ENCODE data around the gene AXDND1. TPM values are rescaled to one million over a fixed set of nuclear protein-coding genes. Genes with fewer than 3 reads are reported as not detected.
A peak's percentile ranks its signal among the peaks of the same experiment; 100 is the strongest.

Gene AXDND1
- total RNA-seq, 4 donors from 2014 or later, result not detected

DNA sequence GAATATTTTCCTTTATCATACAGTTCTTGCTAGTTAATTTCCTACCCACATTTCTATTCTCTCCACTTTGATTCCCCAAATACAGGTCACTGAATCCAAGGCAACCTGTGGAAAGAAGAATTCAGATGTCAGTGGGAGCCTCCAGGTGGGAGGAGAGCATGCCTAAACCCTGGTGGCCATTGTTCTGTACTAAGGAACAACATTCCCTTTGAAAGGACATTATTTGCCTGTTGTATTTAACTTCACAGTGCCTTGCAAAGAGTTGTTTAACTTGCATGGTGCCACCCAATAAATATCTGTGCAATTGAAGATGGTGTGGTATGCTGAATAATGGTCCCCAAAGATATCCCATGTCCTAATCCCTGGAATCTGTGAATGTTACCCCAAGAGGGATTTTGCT, 188.7 kb downstream of the AXDND1 start:
- no peak for ATAC-seq
- TF ChIP-seq, protein P1, sequence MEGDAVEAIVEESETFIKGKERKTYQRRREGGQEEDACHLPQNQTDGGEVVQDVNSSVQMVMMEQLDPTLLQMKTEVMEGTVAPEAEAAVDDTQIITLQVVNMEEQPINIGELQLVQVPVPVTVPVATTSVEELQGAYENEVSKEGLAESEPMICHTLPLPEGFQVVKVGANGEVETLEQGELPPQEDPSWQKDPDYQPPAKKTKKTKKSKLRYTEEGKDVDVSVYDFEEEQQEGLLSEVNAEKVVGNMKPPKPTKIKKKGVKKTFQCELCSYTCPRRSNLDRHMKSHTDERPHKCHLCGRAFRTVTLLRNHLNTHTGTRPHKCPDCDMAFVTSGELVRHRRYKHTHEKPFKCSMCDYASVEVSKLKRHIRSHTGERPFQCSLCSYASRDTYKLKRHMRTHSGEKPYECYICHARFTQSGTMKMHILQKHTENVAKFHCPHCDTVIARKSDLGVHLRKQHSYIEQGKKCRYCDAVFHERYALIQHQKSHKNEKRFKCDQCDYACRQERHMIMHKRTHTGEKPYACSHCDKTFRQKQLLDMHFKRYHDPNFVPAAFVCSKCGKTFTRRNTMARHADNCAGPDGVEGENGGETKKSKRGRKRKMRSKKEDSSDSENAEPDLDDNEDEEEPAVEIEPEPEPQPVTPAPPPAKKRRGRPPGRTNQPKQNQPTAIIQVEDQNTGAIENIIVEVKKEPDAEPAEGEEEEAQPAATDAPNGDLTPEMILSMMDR (IDR thresholded peaks at IDR 0.05 in 4 of 5, conservative IDR thresholded peaks at IDR 0.05 in 1 of 5), result no peak
- no peak for TF ChIP-seq POLR2A (IDR thresholded peaks at IDR 0.05)
- DNase-seq, result no peak
- H3K9me3 ChIP-seq, result no peaks in the 10 kb centered on the region
- H3K4me3 ChIP-seq, result no peak overlapping the region
- in situ Hi-C loops (cut with MboI; ENCODE audit: low sequenced_read_pairs in 4 of 4) (no loop called here), intact Hi-C loops (cut with DNase I; ENCODE audit: low total_unique reads) (no loop called here)
- H3K4me1 ChIP-seq, result no peaks in the 10 kb centered on the region
- no peak overlapping the region for H3K27ac ChIP-seq
- H3K27me3 ChIP-seq, result no peaks in the 10 kb centered on the region
- H3K36me3 ChIP-seq, result no peaks in the 10 kb centered on the region

DNA sequence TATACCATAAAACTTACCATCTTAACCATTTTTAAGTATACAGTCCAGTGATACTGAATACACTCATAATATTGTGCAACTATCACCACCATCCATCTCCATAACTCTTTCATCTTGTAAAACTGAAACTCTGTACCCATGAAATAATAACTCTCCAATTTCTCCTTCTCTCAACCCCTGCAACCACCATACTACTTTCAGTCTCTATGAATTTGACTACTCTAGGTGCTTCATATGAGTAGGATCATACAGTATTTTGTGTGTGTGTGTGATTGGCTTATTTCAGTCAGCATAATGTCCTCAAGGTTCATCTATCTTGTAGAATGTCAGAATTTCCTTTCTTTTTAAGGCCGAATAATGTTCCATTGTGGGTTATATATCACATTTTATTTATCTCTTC, 192.3 kb downstream of the AXDND1 start:
- ATAC-seq, result no peak
- Histone ChIP-seq H3K27ac (no peak overlapping the region), H3K4me1 (no peaks in the 10 kb centered on the region), H3K9me3 (no peaks in the 10 kb centered on the region), H3K4me3 (no peak overlapping the region), H3K27me3 (no peaks in the 10 kb centered on the region), H3K36me3 (no peaks in the 10 kb centered on the region)
- TF ChIP-seq, protein P1 (IDR thresholded peaks at IDR 0.05 in 4 of 5, conservative IDR thresholded peaks at IDR 0.05 in 1 of 5), result no peak
- no peak for TF ChIP-seq POLR2A (IDR thresholded peaks at IDR 0.05)
- DNase-seq, result no peak
- intact Hi-C loops (cut with DNase I; ENCODE audit: low total_unique reads) (no loop called here), in situ Hi-C loops (cut with MboI; ENCODE audit: low sequenced_read_pairs in 4 of 4) (no loop called here)

DNA sequence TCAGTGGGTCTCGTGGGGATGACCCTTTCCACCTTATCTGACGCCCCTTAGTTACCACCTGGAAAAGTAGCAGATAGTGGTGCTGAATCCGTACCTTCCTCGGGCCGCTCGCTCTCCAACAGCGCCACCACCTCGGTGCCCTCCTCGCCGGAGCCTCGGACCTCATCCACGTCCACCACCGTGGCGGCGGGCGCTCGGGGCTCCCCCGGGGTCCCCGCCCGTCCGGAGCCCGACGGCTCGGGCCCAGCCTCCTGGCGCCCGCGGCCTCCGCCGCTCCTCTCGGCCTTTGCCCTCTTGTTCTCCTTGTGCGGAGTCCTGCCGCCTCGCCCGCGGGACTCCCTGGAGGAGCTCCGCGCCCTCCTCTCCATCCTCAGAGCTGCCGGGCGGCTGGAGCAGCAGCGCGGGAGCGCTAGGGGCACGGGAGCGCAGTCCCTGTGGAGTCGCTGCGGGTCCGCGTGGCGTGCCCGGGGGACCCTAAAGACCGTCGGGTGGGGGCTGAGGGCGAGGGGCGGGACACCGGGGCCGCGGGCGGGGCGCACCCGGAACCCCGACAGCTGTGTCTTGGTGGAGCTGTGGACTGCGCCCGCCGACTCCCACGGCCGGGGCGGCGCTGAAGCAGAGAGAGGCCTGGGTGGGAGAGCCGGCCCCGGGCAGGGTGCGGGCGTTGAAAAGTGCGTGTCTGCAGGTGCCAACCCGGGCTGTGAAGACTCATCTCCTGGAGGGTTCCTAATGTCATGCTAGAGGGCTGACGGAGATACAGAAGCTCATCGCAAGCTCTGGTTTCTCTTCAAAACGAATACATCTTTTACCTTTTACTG, 209.9 kb downstream of the AXDND1 start, which contains the start of gene NPHS2:
TSS of gene NPHS2 (minus strand) at position 452 of the 818 bp plus-strand sequence. CDS start at position 368, 84 bp downstream.
- H3K36me3 ChIP-seq, result no peaks in the 10 kb centered on the region
- ATAC-seq, result no peak
- peaks cover 19 to 28% (median 20%) of the 10 kb centered on the region in 3 donors for H3K27me3 ChIP-seq
- H3K9me3 ChIP-seq, result no peaks in the 10 kb centered on the region
- H3K27ac ChIP-seq, result no peak within 1 kb of the TSS
- intact Hi-C loops (cut with DNase I; ENCODE audit: low total_unique reads), result no loop called here
- in situ Hi-C loops (cut with MboI; ENCODE audit: low sequenced_read_pairs in 4 of 4), result no loop called here
- H3K4me3 ChIP-seq, result peak within 1 kb of the TSS in 1 of 4 donors; percentile 6
- no peaks in the 10 kb centered on the region for H3K4me1 ChIP-seq
- DNase-seq, result no peak
- TF ChIP-seq POLR2A (IDR thresholded peaks at IDR 0.05), result no peak
- TF ChIP-seq, protein P1 (IDR thresholded peaks at IDR 0.05 in 4 of 5, conservative IDR thresholded peaks at IDR 0.05 in 1 of 5), result no peak

DNA sequence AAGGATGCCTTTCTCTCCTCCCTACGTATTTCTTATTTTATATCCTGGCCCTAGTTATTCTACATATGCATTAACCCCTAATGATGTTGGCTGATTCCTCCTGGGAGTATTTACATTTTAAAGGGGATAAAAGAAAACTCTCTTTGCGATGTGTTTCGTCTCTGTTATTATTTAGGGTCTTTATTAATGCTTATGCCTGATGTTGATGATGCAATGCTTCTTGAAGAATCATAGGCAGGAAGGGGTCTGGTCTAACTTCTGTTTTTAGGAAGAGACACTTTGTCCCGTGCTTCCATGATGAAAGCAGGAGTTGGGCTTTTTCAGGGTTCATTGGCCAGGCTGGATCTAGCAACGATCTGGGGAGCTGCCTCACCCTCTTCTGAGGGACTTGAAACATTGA, 210.7 kb downstream of the AXDND1 start:
- ATAC-seq (no peak), DNase-seq (no peak)
- no peaks in the 10 kb centered on the region for H3K9me3 ChIP-seq
- no peaks in the 10 kb centered on the region for H3K4me1 ChIP-seq
- TF ChIP-seq, protein P1 (IDR thresholded peaks at IDR 0.05 in 4 of 5, conservative IDR thresholded peaks at IDR 0.05 in 1 of 5), result no peak
- TF ChIP-seq POLR2A (IDR thresholded peaks at IDR 0.05), result no peak
- peaks cover 19 to 28% (median 20%) of the 10 kb centered on the region in 3 donors for H3K27me3 ChIP-seq
- H3K27ac ChIP-seq, result no peak overlapping the region
- no peak overlapping the region for H3K4me3 ChIP-seq
- intact Hi-C loops (cut with DNase I; ENCODE audit: low total_unique reads), result no loop called here
- no peaks in the 10 kb centered on the region for H3K36me3 ChIP-seq
- in situ Hi-C loops (cut with MboI; ENCODE audit: low sequenced_read_pairs in 4 of 4), result no loop called here

All from gastrocnemius medialis (tissue), 4 donors.